Esophagus muscularis mucosa (tissue), 2 donors: ENCODE results near the gene GPSM1.

Experiments
- POLR2A ChIP-seq: fragments of 450-650 bp; IDR thresholded peaks from one replicate; pipeline ENCODE4 v1.6.1; 2017; ENCODE audit warnings: antibody characterized with exemption, moderate library complexity, mild to moderate bottlenecking, low read depth
- POLR2AphosphoS5 ChIP-seq, 2 donors: sonication (generic); formaldehyde crosslinking; IDR thresholded peaks; one replicate each; pipeline ENCODE4 v1.6.1; 2017; ENCODE audit warnings: antibody characterized with exemption in 2 of 2

- no peak for TF ChIP-seq POLR2AphosphoS5 (IDR thresholded peaks at IDR 0.05)
- no peak for TF ChIP-seq POLR2A
Measured at GRCh38 chr9:136314944-136315343, 12.4 kb upstream of the GPSM1 start.
